GM19023 (cell line): ENCODE data around the gene DOHH.

ENCODE experiments used
- ATAC-seq: cut with Tn5 transposase; IDR thresholded peaks from one replicate; pipeline ENCODE4 v1.9.1; 2021; ENCODE audit warnings: mild to moderate bottlenecking, moderate library complexity; ENCODE audit not compliant: unreplicated experiment

Gene DOHH, protein sequence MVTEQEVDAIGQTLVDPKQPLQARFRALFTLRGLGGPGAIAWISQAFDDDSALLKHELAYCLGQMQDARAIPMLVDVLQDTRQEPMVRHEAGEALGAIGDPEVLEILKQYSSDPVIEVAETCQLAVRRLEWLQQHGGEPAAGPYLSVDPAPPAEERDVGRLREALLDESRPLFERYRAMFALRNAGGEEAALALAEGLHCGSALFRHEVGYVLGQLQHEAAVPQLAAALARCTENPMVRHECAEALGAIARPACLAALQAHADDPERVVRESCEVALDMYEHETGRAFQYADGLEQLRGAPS

DNA sequence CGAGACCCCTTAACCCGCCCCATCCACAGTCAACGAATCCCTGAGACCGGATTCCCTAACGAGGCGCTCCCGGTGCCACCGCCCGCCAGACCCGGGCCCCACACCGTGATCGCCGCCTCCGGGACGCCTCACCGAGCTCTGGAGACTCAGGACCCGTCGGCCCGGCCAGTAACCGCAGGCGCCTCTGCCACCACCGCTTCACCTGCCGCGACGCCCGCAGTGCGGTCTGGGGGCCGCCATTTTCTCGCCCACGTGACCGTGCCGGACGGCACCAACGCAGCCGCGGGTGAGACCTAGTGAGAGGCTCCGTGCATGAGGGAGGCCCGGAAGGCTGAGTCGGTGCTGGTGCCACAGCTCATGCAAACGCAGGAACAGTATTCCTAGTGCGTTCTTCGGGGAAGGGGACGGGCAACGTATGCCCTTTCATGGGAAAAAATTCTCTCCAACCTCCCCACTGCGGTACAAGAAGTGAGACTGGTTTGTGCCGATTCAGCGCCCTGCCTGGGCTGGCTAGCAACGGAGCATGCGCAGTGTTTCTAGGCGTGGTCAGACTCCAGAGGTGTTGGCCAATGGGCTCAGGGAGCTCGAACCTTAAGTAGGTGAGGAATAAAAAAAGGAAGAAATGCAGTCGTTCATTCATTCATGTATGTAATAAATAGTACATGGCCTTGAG, at the start of gene DOHH:
Gene DOHH (minus strand): TSS at position 246 of the 673 bp plus-strand sequence. CDS start 3,860 bp downstream, outside the sequence.
- ATAC-seq = peak; percentile 80

DNA sequence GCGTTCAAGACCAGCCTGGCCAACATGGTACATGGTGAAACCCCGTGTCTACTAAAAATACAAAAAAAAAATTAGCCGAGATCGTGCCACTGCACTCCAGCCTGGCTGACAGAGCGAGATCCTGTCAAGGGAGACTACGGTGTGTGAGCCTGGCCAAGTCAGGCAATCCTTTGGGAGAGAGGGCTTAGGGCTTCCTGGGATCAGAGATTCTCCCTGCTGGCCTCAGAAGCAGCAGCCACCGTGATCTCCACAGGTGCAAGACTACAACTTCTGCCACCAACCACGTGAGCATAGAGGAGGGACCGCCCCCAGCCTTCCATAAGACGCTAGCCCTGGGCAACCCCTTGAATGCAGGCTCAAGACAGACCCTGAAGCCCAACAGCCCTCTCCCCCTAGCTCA, 49.3 kb upstream of the DOHH start:
- ATAC-seq = no peak

DNA sequence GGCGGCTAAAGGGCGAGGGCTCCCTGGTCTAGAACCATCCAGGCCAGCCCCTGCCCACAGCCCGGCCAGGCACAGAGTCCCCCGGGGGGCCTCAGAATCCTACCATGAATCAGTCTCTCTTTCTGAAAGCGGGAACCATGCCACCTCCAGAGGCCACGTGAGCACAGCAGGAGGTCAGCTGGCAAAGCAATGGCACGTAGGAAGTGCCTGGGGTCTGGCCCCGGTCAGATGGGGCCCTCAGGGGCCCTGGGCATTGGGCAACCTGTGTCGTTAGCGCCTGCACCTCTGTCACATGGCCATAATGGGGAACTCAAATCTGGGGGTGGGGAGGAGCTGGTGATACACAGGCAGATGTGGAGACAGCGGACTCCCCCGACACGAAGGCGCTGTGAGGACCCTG, 48.1 kb upstream of the DOHH start:
- ATAC-seq = no peak

DNA sequence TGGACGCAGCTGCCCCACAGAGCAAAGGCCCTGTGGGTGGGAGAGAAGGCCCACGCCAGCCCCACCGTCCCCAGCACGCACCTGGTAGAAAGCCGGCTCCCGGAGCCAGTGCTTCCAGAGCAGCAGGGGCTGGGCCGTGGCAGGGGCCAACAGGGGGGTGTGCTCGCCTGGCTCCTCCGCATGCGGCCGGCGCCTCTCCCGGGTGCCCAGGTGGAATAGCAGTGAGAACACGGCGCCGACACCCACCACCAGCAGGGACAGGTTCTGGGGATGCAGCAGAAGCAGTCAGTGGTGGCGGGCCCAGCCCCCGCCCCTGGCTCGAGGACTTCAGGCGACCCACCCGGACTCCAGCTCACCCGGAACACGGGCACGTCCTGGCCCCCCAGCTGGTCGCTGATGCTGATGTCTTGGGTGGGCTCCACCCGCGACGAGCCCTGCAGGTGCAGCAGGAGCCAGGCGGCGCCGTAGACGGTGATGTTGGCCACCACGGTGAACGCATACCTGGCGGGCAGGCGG, 47.4 kb upstream of the DOHH start:
- ATAC-seq = no peak

DNA sequence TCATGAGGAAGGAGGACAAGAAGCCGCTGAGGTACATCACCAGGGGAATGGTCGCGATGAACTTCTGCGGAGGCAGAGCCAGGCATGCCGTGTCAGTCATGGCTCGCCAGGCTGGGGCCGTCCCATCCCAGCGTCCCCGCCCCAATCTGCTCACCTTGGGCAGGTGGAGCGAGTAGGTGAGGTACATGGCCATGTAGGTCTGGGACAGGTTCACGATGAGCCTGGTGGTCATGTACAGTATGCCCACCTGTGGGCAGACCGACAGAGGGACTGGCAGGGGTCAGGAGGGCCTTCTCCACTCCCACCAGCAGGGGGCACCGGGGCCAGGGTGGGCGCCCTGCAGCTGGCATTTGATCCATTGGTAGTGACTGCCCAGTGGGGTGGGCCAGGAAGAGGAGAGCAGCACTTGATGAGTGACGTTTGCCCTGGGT, 46.8 kb upstream of the DOHH start:
- no peak for ATAC-seq

DNA sequence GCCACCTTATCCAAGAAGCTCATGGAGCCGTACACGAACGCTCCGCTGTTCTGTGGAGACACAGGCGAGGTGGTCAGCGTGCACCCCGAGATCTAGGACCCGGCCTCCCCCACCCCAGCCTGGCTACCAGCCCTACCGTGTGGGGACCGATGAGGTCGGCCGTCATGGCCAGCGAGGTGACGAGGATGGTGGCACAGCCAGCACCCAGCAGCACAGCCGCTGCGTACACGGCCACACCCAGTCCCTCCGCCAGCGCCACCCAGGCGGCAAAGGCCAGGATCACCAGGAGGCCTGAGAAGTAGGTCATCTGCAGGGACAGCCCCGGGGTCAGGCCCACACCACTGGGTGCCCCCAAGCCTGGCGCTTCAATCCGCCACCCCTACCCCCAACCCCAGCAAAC, 45.6 kb upstream of the DOHH start:
- ATAC-seq = no peak

DNA sequence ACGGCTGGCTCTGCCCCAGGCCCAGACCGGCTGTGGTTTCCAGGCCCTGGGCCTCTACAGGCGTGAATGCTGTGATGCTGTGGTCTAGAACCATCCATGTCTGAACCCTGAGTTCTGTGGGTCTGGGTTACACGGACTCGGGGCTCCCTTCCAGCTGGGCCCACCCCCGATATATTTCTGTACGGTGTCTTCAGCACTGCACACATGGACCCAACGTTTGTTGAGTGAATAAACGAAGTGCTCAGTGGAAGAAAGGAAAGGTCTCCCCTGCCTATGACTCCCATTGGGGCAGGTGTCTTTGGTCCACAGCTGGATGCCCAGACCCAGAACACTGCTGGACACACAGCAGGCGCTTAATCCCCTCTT, 45.2 kb upstream of the DOHH start:
- no peak for ATAC-seq

DNA sequence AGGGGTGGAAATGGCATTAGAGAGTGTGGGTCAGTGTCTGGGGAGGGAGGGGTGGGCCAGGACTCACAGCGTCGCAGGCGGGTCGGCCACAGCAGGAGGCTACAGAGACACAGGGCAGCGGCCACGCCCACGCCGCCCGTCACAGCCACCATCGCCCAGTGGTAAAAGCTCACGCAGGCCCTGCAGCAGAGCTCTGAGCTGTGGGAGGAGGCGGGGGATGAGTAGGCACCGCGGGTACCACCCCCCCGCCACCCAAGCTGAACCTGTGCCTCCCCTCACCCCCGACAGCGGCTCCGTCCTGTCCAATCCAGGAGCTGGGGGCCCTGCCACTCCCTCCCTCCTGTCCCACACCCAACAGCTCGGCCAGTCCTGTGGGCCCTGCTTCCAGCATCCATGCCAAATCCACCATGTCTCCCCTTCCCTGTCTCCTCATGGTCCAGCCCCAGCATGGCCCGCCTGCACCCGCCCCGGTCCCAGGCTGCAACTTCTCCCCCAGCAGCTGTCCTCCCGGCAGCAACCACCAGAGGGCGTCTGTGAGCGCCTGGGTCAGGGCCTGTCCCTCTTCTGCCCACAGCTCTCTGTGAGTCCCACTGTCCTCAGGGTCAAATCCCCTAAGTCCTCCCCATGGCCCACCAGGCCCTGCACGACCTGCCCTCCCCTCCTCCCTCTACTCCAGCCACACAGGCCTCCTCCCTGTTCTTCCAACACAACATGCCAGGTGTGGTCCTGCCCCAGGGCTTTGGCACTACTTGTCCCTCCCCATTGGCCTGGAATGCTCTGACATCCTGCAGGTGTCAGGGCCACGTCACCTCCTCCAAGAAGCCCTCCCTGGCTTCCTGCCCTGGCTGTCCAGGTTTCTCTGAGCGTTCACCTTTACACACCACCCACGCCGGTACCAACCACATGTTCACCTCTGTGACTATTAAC, 44.5 kb upstream of the DOHH start:
- ATAC-seq = no peak

DNA sequence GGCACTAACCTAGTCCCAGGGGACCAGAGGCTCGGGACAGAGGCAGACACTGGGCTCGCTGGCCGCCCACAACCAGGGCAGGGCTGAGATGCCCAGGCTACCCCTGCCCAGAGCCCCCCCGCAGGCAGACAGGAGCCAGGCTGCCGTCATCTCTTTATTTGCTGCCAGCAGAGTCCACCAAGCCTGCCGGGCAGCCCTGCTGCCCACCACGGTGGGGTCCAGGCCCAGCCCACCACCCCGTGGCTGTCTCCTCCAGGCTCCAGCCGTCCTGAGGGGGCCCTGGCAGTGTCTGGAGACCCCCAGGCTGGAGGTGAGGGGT, 43.5 kb upstream of the DOHH start:
- no peak for ATAC-seq

DNA sequence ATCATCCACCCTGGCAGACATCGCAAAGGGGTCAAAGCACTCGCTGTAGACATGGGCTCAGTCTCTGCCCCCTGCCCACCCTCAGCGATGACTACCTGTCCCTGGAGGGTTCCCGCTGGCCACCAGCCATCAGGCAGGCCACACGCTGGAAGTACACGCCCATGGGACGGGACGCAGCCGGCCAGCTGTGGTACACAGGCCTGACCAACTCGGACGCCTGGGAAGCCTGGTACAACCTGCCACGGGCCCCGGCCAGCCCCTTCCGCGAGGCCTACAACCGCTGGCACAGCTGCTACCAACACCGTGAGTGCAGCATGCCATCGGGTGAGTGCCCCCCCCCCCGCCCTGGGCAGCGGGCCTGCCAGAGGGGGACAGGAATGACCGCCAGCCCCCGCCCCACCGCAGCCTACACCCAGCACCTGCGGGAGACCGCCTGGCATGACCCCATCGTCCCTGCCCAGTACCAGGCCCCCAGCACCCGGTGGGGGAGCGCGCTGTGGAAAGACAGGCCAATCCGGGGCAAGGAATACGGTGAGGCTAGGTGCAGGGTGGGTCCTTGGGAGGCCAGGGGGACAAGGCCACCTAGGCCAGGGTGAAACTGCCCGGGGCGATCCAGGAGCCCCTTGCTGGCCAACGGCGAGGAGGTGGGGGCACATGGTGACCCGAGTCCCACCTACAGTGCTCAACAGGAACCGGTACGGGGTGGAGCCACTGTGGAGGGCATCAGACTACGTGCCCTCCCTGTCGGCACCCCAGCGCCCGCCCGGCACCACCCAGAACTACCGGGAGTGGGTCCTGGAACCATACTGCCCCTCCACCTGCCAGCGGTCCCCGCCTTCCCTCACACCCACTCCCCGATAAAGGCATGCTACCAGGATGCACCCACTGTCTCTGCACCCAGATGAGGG, 42.9 kb upstream of the DOHH start:
- ATAC-seq = no peak

DNA sequence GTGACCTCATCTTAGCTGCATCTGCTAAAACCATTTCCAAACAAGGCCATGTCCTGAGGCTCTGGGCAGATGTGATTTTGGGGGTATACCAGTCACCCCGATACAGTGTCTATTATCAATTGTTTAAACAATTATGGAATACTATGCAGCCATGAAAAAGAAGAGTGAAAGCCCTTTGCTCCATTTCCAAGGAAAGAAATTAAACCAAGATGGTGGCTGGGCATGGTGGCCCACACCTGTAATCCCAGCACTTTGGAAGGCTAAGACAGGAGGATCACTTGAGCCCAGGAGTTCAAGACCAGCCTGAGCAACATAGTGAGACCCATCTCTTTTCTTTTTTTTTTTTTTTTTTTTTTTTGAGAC, 39.3 kb upstream of the DOHH start:
- ATAC-seq = no peak

DNA sequence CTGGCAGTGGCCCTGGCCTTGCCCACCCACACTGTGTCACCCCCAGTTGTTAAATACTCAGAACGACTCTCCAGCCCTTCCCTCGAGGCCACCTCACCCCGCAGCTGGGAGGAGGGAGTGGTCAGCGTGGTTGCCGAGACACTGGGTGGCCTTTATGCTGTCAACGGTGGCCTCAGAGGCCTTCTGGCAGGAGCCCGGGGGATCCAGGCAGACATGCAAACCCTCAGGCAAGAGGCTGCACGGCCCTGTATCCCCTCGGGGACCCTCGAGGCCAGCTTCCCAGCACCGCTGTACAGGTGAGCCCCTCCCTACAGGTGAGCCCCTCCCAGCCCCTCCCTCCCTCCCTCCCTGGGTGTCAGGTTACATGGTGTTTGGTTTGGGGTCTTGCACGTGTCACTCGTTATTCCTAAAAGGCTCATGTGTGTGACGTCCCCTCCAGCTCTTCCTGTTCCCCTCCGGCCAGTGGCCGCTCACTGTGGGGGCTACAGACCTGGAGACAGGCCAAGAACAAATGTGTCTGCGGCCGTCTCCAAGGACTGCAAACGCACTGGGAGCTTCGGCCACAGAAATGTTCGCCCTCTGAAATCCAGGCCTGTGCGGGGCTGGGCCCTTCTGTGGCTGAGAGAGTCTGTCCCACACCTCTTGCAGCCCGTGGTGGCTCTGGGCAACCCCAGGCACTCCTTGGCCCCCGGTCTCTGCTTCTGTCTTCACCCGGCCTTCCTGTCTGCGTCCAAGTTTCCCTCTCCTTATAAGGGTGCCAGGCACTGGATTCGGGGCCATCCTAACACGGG, 38.7 kb upstream of the DOHH start, which contains the start of gene TEKTIP1:
Gene TEKTIP1 (plus strand): TSS at position 210 of the 791 bp plus-strand sequence. CDS start 4 bp downstream, at position 214.
- no peak for ATAC-seq

DNA sequence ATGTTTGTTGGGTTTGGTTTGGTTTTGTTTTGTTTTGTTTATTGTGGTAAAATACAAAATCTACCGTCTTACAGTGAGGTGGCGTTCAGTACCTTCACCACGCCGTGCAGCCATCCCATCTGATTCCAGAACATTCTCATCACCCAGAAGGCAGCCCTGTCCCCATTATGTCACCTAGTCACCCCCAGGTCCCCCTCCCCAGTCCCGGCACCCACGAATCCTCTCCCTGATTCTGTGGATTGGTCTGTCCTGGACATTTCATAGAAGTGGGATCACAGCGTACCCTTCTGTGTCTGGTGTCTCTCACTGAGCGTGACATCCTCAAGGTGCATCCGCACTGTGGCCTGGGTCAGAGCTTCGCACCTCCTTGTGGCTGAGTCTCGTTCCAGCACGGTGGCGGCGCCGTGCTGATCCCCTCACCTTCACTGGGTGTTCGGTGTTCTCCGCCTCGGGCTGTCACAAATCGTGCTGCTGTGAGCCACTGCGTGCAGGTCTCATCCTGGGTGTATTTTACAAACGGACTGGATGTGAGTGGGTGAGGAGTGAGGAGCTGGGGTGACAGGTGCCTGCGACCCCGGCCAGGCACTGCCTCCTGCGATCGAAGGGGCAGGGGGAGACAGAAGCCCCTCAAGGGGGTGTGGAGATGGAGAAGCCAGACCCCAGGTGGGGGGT, 37.9 kb upstream of the DOHH start:
- ATAC-seq = no peak

DNA sequence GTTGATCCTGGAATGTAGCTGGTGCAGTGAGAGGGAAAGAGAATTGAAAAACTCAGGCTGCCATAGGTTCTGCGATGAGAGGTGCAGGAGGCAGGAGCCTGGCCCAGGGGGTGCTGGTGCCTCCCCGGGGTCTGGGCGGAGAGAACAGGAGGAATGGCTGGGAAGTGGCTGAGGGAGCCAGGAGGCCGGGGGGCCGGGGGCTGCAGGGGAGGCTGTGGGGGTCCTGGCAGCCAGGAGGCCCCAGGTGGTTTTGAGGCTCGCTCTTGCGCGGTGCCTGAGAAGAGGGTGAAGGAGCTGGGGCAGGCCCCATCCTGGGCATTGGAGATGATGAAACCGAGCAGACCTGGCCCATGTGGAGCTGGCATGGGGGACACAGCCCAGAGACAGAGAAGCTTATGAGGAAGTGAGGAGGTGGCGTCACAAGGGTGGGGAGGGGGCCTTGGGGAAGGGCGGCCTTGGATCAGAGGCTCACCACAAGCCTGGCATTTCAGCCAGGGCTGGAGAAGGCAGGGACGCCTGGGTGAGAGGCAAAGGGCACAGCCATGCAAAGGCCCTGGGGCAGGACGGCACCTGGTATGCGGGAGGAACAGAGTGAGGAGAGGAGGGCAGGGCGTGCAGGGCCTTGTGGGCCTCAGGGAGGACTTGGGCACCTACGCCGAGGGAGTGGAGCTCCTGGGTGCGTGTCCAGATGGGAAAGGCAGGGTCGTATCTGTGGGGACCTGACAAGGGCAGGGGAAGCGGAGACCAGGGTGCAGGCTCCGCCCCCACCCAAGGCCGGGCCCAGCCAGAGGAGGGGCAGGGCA, 37.2 kb upstream of the DOHH start:
- ATAC-seq = no peak

DNA sequence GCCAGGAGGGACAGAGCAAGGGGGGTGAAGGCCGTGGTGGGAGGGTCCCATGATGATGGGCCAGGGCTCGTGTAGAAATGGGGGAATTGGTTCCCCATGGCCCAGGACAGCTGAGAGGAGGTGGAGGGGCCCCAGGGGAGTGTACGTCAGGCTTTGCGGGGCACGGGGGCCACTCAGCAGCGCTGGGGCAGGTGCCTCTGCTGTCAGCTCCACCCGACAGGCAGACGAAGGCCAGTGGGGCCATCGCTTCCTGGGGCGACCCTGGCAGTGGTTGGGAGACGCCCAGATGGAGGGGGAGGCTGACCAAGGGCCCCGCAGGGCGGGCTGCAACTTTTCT, 36.6 kb upstream of the DOHH start:
- ATAC-seq = no peak

DNA sequence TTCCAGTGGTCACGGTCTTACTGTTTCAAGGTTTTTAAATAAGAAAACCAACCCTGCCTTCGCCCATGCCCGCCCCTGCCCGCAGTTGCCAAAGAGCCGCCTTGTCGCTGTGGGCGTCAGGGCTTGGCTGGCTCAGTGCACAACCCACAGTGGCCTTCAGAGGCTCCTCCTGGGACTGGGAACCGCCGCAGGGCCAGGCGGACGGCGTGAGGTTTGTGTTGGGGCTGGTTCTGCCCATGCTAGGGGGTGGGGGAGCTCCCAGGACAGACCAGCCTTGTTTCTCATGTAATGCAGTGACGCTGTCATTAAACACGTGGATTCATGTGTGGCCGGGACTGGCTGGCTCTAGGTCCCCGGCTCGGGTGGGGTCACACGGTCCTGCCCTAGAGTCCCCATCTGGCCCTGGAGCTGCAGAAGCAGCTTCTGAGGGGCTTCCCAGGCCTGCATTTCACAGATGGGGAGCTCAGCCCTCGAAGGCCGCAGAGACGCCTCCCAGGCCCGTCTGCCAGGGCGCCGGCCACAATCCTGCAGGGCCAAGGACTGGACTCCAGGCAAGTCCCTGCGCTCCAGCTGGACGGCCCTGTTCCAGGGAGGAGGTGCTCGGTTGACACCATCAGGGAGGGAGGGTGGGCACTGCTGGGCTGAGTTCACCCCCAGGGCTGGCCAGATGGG, 36.1 kb upstream of the DOHH start:
- ATAC-seq = no peak

DNA sequence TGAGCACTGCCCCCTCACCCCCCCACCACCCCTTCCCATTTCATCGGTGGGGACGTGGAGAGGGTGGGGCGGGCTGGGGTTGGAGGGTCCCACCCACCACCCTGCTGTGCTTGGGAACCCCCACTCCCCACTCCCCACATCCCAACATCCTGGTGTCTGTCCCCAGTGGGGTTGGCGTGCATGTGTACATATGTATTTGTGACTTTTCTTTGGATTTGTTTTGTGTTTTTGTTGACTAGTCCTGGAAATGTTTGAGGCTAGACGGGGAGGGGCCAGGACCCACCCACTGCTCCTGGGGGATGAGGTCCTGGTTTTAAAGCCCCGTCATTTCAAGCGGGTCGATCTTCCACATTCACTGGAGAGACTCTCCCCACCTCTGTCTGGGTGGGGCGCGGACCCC, 35.5 kb upstream of the DOHH start:
- ATAC-seq = no peak

DNA sequence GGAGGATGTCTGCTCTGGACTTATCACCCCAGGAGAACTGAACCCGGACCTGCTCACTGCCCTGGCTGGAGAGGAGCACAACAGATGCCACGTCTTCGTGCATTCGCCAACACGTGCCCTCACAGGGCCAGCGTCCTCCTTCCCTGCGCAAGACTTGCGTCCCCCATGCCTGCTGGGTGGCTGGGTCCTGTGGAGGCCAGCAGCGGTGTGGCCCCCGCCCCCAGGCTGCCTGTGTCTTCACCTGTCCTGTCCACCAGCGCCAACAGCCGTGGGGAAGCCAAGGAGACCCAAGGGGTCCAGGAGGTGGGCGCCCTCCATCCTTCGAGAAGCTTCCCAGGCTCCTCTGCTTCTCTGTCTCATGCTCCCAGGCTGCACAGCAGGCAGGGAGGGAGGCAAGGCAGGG, 35.1 kb upstream of the DOHH start:
- no peak for ATAC-seq
